Loucy (cell line): ENCODE results near the gene FBXL14.

Experiments
- H2AFZ ChIP-seq: fragments of 200-600 bp; sonication (generic); 2 replicates; pipeline ENCODE4 v1.6.0; 2016; ENCODE audit warnings: antibody characterized with exemption, mild to moderate bottlenecking, low read length, moderate library complexity
- H3F3A ChIP-seq: fragments of 200-600 bp; 2 replicates; pipeline ENCODE4 v1.6.0; 2016; ENCODE audit warnings: antibody characterized with exemption, low read depth, mild to moderate bottlenecking
- H3K27me3 ChIP-seq: fragments of 200-600 bp; sonication (generic); 2 replicates; pipeline ENCODE4 v1.6.1; 2014; ENCODE audit warnings: low read length, mild to moderate bottlenecking; ENCODE audit not compliant: insufficient read depth, poor library complexity, severe bottlenecking
- H3K36me3 ChIP-seq: fragments of 200-600 bp; sonication (generic); 2 replicates; pipeline ENCODE4 v1.6.1; 2016; ENCODE audit warnings: low read length; ENCODE audit not compliant: insufficient read depth
- H3K4me1 ChIP-seq: fragments of 200-600 bp; sonication (generic); 2 replicates; pipeline ENCODE4 v1.5.1; 2014; ENCODE audit warnings: low read length, mild to moderate bottlenecking; ENCODE audit not compliant: insufficient read depth, poor library complexity, severe bottlenecking
- H3K4me2 ChIP-seq: fragments of 200-600 bp; sonication (generic); 2 replicates; pipeline ENCODE4 v1.6.0; 2014; ENCODE audit warnings: antibody characterized with exemption, low read length, low read depth, mild to moderate bottlenecking; ENCODE audit not compliant: poor library complexity, severe bottlenecking
- H3K4me3 ChIP-seq: fragments of 200-600 bp; sonication (generic); 2 replicates; pipeline ENCODE4 v1.5.1; 2014; ENCODE audit warnings: low read length, mild to moderate bottlenecking, mixed read lengths; ENCODE audit not compliant: poor library complexity, severe bottlenecking
- H3K79me2 ChIP-seq: fragments of 200-600 bp; sonication (generic); 2 replicates; pipeline ENCODE4 v1.6.1; 2014; ENCODE audit warnings: low read length; ENCODE audit not compliant: insufficient read depth
- H3K9ac ChIP-seq: fragments of 200-600 bp; sonication (generic); 2 replicates; pipeline ENCODE4 v1.6.0; 2014; ENCODE audit warnings: mild to moderate bottlenecking, low read depth, low read length, moderate library complexity; ENCODE audit not compliant: poor library complexity, severe bottlenecking
- H3K9me2 ChIP-seq: fragments of 200-600 bp; sonication (generic); replicated peaks from 2 replicates; pipeline ENCODE4 v1.6.1; 2016; ENCODE audit warnings: low read depth, low read length, mixed read lengths
- H3K9me3 ChIP-seq: fragments of 200-600 bp; sonication (generic); 2 replicates; pipeline ENCODE4 v1.6.1; 2014; ENCODE audit warnings: mild to moderate bottlenecking, antibody characterized with exemption, low read length, low read depth; ENCODE audit not compliant: insufficient read depth
- H4K20me1 ChIP-seq: fragments of 200-600 bp; sonication (generic); 2 replicates; pipeline ENCODE4 v1.6.0; 2014; ENCODE audit warnings: antibody characterized with exemption, low read length, mild to moderate bottlenecking; ENCODE audit not compliant: insufficient read depth, poor library complexity, severe bottlenecking
- EZH2phosphoT487 ChIP-seq: fragments of 200-600 bp; IDR thresholded peaks from 2 replicates; pipeline ENCODE4 v1.6.1; 2018; ENCODE audit warnings: antibody characterized with exemption, mild to moderate bottlenecking, moderate library complexity, borderline replicate concordance
- TF ChIP-seq, protein P1 (sequence below): fragments of 200-600 bp; sonication (generic); conservative IDR thresholded peaks from 2 replicates; pipeline ENCODE4 v1.5.1; 2014; ENCODE audit warnings: mild to moderate bottlenecking, antibody characterized with exemption, low read length

Gene FBXL14

GRCh38 chr12:1553536-1553935 is 40.8 kb downstream of the FBXL14 start:
- no peak for TF ChIP-seq EZH2phosphoT487
- TF ChIP-seq, protein P1, sequence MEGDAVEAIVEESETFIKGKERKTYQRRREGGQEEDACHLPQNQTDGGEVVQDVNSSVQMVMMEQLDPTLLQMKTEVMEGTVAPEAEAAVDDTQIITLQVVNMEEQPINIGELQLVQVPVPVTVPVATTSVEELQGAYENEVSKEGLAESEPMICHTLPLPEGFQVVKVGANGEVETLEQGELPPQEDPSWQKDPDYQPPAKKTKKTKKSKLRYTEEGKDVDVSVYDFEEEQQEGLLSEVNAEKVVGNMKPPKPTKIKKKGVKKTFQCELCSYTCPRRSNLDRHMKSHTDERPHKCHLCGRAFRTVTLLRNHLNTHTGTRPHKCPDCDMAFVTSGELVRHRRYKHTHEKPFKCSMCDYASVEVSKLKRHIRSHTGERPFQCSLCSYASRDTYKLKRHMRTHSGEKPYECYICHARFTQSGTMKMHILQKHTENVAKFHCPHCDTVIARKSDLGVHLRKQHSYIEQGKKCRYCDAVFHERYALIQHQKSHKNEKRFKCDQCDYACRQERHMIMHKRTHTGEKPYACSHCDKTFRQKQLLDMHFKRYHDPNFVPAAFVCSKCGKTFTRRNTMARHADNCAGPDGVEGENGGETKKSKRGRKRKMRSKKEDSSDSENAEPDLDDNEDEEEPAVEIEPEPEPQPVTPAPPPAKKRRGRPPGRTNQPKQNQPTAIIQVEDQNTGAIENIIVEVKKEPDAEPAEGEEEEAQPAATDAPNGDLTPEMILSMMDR: no peak
- H3K4me1 ChIP-seq: no peaks in the 10 kb centered on the region
- no peaks in the 10 kb centered on the region for H3F3A ChIP-seq
- H3K9ac ChIP-seq: no peak overlapping the region
- H3K4me3 ChIP-seq: no peak overlapping the region
- H2AFZ ChIP-seq: no peak overlapping the region
- H3K9me3 ChIP-seq: no peaks in the 10 kb centered on the region
- no peaks in the 10 kb centered on the region for H3K36me3 ChIP-seq
- peaks cover 3% of the 10 kb centered on the region for H3K27me3 ChIP-seq
- no peaks in the 10 kb centered on the region for H4K20me1 ChIP-seq
- no peak overlapping the region for H3K4me2 ChIP-seq
- no peaks in the 10 kb centered on the region for H3K79me2 ChIP-seq
- H3K9me2 ChIP-seq: no peaks in the 10 kb centered on the region

DNA sequence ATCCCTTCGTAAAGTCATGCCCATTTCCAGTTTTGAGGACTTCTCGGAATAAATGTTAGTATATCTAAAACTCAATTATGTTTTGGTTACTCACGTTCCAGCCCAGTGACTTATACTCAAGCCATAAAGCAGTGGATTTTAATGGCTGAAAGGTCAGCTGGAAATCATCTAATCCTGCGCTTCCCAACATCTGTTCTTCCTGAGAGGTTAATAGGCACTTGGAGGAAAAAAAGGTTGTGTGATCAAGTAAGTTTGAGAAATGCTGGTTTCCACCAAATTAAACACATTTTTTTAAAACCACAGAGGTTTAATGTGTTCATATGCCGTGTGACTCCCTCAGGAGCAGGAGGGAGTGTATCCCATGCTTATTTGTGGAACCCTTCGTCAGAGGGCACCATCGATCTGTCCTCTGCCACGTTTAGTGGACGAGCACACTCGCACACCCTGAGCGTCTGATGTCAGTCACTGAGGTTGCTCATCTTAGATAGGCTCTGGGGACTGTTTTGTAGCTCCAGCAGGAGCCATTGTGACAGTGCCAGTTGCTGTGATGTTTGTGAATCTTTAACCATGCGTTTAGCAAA is 41.4 kb downstream of the FBXL14 start:
- H3K9ac ChIP-seq: no peak overlapping the region
- no peak overlapping the region for H3K4me2 ChIP-seq

DNA sequence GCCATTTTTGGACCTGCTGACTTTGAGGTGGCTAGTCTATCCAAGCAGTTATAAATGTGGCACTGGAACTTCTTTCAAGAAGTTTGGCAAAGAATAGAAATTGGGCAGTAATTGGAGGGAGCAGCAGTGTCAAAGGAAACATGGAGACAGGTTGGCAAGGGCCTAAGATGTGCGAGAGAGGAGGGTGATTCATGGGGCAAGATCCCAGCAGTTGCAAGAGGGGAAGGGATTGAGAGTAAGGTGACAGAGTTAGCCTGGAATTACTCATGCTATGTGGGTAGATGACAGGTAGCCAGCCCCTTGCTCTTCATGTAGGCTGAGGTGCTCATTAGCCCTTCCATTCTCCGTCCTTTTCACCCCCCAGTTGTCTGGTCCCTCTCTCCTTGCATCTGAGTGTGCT is 42.2 kb downstream of the FBXL14 start:
- Histone ChIP-seq H3K9me3 (no peaks in the 10 kb centered on the region), H3K79me2 (no peaks in the 10 kb centered on the region), H3K4me1 (no peaks in the 10 kb centered on the region), H3F3A (no peaks in the 10 kb centered on the region), H3K36me3 (no peaks in the 10 kb centered on the region), H3K4me2 (no peak overlapping the region), H4K20me1 (no peaks in the 10 kb centered on the region), H2AFZ (no peak overlapping the region), H3K27me3 (peaks cover 3% of the 10 kb centered on the region), H3K9me2 (no peaks in the 10 kb centered on the region), H3K9ac (no peak overlapping the region), H3K4me3 (no peak overlapping the region)
- no peak for TF ChIP-seq EZH2phosphoT487
- TF ChIP-seq, protein P1: no peak

More for the DNA sequence above, 41.4 kb downstream of the FBXL14 start:
- H3F3A ChIP-seq: no peaks in the 10 kb centered on the region
- no peaks in the 10 kb centered on the region for H3K79me2 ChIP-seq
- TF ChIP-seq, protein P1: no peak
- TF ChIP-seq EZH2phosphoT487: no peak
- H3K27me3 ChIP-seq: peaks cover 3% of the 10 kb centered on the region
- no peaks in the 10 kb centered on the region for H3K36me3 ChIP-seq
- H2AFZ ChIP-seq: no peak overlapping the region
- H4K20me1 ChIP-seq: no peaks in the 10 kb centered on the region
- H3K4me3 ChIP-seq: no peak overlapping the region
- H3K9me3 ChIP-seq: no peaks in the 10 kb centered on the region
- no peaks in the 10 kb centered on the region for H3K9me2 ChIP-seq
- H3K4me1 ChIP-seq: no peaks in the 10 kb centered on the region
